ENCODE results near the gene GDPD5.

DNA sequence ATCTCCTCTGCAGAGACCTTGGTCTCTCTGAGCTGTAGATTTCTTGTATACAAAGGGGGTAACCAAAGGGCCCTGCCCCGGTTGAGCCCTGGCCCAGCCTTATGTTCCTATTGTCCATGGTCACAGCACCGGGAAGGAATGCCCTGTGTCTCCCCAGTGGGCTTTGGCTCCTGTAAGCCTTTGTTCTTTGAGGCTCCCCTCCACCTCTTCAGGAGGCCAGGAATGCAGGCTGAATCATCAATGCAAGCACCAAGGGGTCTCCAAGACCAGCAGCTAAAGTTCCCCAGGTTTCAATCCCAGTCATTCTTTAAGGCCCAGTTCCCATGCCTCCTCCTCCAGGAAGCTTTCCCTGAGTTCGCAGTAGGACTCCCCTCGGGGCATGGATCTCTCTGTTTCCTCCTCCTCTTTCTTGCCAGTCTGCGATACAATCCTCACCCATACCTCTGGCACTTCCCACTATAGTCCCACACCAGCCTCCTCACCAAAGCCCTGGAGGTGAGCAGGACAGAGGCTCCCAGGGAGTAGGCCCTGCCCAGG is 63.6 kb downstream of the GDPD5 start:
- TF ChIP-seq, protein P1, sequence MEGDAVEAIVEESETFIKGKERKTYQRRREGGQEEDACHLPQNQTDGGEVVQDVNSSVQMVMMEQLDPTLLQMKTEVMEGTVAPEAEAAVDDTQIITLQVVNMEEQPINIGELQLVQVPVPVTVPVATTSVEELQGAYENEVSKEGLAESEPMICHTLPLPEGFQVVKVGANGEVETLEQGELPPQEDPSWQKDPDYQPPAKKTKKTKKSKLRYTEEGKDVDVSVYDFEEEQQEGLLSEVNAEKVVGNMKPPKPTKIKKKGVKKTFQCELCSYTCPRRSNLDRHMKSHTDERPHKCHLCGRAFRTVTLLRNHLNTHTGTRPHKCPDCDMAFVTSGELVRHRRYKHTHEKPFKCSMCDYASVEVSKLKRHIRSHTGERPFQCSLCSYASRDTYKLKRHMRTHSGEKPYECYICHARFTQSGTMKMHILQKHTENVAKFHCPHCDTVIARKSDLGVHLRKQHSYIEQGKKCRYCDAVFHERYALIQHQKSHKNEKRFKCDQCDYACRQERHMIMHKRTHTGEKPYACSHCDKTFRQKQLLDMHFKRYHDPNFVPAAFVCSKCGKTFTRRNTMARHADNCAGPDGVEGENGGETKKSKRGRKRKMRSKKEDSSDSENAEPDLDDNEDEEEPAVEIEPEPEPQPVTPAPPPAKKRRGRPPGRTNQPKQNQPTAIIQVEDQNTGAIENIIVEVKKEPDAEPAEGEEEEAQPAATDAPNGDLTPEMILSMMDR (IDR thresholded peaks at IDR 0.05) = no peak
- no peak for TF ChIP-seq POLR2A (IDR thresholded peaks at IDR 0.05)
